CD4-positive, alpha-beta T cell treated with Interleukin-10 for 1 hour (primary cell): Measurements from ENCODE around the gene C16orf96.

Source experiments
- DNase-seq: peaks from one replicate; pipeline ENCODE4 v3.0.0-alpha.2; 2020

C16orf96 gene

GRCh38 chr16:4603624-4604170 is 47.6 kb downstream of the C16orf96 start:
- DNase-seq = no peak

- no peak for DNase-seq
These were observed 48.3 kb downstream of the C16orf96 start for GRCh38 chr16:4604401-4604800.

- DNase-seq = no peak
These were observed 50.2 kb downstream of the C16orf96 start for GRCh38 chr16:4606354-4606753.

GRCh38 chr16:4607841-4608703 is 51.9 kb downstream of the C16orf96 start:
- no peak for DNase-seq

GRCh38 chr16:4608704-4608980 is 52.5 kb downstream of the C16orf96 start:
- no peak for DNase-seq

GRCh38 chr16:4609200-4610010 is 53.3 kb downstream of the C16orf96 start:
- DNase-seq = no peak

GRCh38 chr16:4610011-4611005 is 54.2 kb downstream of the C16orf96 start:
- DNase-seq = no peak

GRCh38 chr16:4611337-4612021 is 55.3 kb downstream of the C16orf96 start:
- DNase-seq = no peak

GRCh38 chr16:4612474-4612931 is 56.4 kb downstream of the C16orf96 start:
- DNase-seq = no peak

- DNase-seq = no peak
These were observed 57.0 kb downstream of the C16orf96 start for GRCh38 chr16:4612977-4613635.

GRCh38 chr16:4613636-4614570 is 57.8 kb downstream of the C16orf96 start:
- peak; percentile 22 for DNase-seq

GRCh38 chr16:4614571-4615383 is 58.6 kb downstream of the C16orf96 start, which contains the start of gene UBALD1:
UBALD1 (minus strand) TSS chr16:4614888; CDS start chr16:4614797, 91 bp downstream.
- peak; percentile 85 for DNase-seq

GRCh38 chr16:4615384-4616046 is 59.4 kb downstream of the C16orf96 start:
- no peak for DNase-seq

GRCh38 chr16:4616047-4616811 is 60.1 kb downstream of the C16orf96 start:
- DNase-seq = peak; percentile 100

- no peak for DNase-seq
These were observed 61.7 kb downstream of the C16orf96 start for GRCh38 chr16:4617880-4618279.

GRCh38 chr16:4618645-4619418 is 62.7 kb downstream of the C16orf96 start:
- no peak for DNase-seq

- no peak for DNase-seq
These were observed 67.5 kb downstream of the C16orf96 start for GRCh38 chr16:4623593-4623992.
